ENCODE measurements around the gene RAB1A. TPM values are rescaled to one million over a fixed set of nuclear protein-coding genes. Genes with fewer than 3 reads are reported as not detected.

RAB1A gene
- total and polyA plus RNA-seq, 9 of the 15 experiments (the other 6 are each of a cell fraction or from before 2014, with no cell fraction given): 43.8 to 163 (median 67.7) TPM

- TF ChIP-seq ARID4B (CRISPR knock-in tag; IDR thresholded peaks at IDR 0.05): peak; percentile 94
- peak; percentile 83 for TF ChIP-seq FUS (optimal IDR thresholded peaks at IDR 0.05; ENCODE audit: low read depth, low read length)
- TF ChIP-seq CHD7 (IDR thresholded peaks at IDR 0.05; ENCODE audit: low read depth, low read length): no peak
- TF ChIP-seq GTF2E2 (tag; IDR thresholded peaks at IDR 0.05): no peak
- TF ChIP-seq ARID3A (IDR thresholded peaks at IDR 0.05; ENCODE audit: borderline replicate concordance, low read depth, low read length): no peak
- no peak for TF ChIP-seq ZNF324 (CRISPR knock-in tag; IDR thresholded peaks at IDR 0.05)
- TF ChIP-seq GTF2A2 (tag; IDR thresholded peaks at IDR 0.05): no peak
- peak; percentile 84; the same call in 1 of the 2 replicates for TF ChIP-seq LCOR (CRISPR knock-in tag; IDR thresholded peaks at IDR 0.05)
- no peak for TF ChIP-seq ZNF778 (CRISPR knock-in tag; IDR thresholded peaks at IDR 0.05)
These were observed 73.5 kb downstream of the RAB1A start, which contains the start of gene CEP68 (continued) for GRCh38 chr2:65056215-65057053.

Measured in K562 (cell line).